Peyer's patch (tissue), 4 donors: ENCODE data around the gene SEZ6. TPM values are rescaled to one million over a fixed set of nuclear protein-coding genes. Genes with fewer than 3 reads are reported as not detected.

Source experiments
- DNase-seq, 3 donors: peaks; one replicate each; pipeline ENCODE4 v3.0.0-alpha.2; 2017 to 2019
- H3K27ac ChIP-seq, 4 donors: fragments of 200-600 bp; sonication (generic); one replicate each; pipeline ENCODE4 v1.5.1; 2016 to 2019
- H3K27me3 ChIP-seq, 2 donors: fragments of 200-600 bp; sonication (generic); one replicate each; pipeline ENCODE4 v1.5.1; 2019
- H3K36me3 ChIP-seq, 3 donors: fragments of 200-600 bp; sonication (generic); one replicate each; pipeline ENCODE4 v1.5.1; 2016 to 2019
- H3K4me1 ChIP-seq, 4 donors: fragments of 200-600 bp; sonication (generic); one replicate each; pipeline ENCODE4 v1.5.1; 2016 to 2019
- H3K4me3 ChIP-seq, 4 donors: fragments of 200-600 bp; sonication (generic); 1 replicate in 3 of 4; 2 replicates in 1 of 4; pipeline ENCODE4 v1.5.1; 2016 to 2019; ENCODE audit warnings: mild to moderate bottlenecking in 1 of 4
- H3K9me3 ChIP-seq, 4 donors: fragments of 200-600 bp; sonication (generic); one replicate each; pipeline ENCODE4 v1.5.1; 2016 to 2019; ENCODE audit warnings: mild to moderate bottlenecking in 1 of 4
- POLR2A ChIP-seq, 2 donors: fragments of 450-650 bp; IDR thresholded peaks; one replicate each; pipeline ENCODE4 v1.5.1; 2017; ENCODE audit warnings: antibody characterized with exemption in 2 of 2, mild to moderate bottlenecking in 2 of 2, moderate library complexity in 2 of 2
- total RNA-seq, 4 donors: library from RNA; depleted of rRNA; stranded (reverse); fragments of >200 nt; gene quantifications; one replicate each; pipeline ENCODE4 v1.1.0, GENCODE V29; 2016
- TF ChIP-seq, protein P1 (sequence below), 6 experiments: fragments of 450-650 bp in 4 of 6; fragments of 200-600 bp in 2 of 6; sonication (generic) in 1 of 6; IDR thresholded peaks; one replicate each; pipeline ENCODE4 v1.5.1; 2017 to 2019; ENCODE audit warnings: antibody characterized with exemption in 6 of 6, mild to moderate bottlenecking in 3 of 6, moderate library complexity in 1 of 6

The SEZ6 gene
- total RNA-seq, 4 donors from 2014 or later: 0.66 to 1.1 TPM; not detected in 2

GRCh38 chr17:28957992-28958355, 47.9 kb downstream of the SEZ6 start:
- H3K36me3 ChIP-seq: no peaks in the 10 kb centered on the region
- H3K27ac ChIP-seq: no peak overlapping the region
- H3K27me3 ChIP-seq: no peaks in the 10 kb centered on the region
- peaks cover 0 to under 1% (median 0%) of the 10 kb centered on the region in 4 donors for H3K4me1 ChIP-seq
- TF ChIP-seq POLR2A (IDR thresholded peaks at IDR 0.05): no peak
- TF ChIP-seq, protein P1, sequence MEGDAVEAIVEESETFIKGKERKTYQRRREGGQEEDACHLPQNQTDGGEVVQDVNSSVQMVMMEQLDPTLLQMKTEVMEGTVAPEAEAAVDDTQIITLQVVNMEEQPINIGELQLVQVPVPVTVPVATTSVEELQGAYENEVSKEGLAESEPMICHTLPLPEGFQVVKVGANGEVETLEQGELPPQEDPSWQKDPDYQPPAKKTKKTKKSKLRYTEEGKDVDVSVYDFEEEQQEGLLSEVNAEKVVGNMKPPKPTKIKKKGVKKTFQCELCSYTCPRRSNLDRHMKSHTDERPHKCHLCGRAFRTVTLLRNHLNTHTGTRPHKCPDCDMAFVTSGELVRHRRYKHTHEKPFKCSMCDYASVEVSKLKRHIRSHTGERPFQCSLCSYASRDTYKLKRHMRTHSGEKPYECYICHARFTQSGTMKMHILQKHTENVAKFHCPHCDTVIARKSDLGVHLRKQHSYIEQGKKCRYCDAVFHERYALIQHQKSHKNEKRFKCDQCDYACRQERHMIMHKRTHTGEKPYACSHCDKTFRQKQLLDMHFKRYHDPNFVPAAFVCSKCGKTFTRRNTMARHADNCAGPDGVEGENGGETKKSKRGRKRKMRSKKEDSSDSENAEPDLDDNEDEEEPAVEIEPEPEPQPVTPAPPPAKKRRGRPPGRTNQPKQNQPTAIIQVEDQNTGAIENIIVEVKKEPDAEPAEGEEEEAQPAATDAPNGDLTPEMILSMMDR (IDR thresholded peaks at IDR 0.05): no peak
- DNase-seq: no peak
- no peaks in the 10 kb centered on the region for H3K9me3 ChIP-seq
- no peak overlapping the region for H3K4me3 ChIP-seq

- H3K9me3 ChIP-seq: no peaks in the 10 kb centered on the region
- TF ChIP-seq, protein P1 (IDR thresholded peaks at IDR 0.05): no peak
- no peak for TF ChIP-seq POLR2A (IDR thresholded peaks at IDR 0.05)
- peaks cover 0 to 5% (median 0%) of the 10 kb centered on the region in 4 donors for H3K4me1 ChIP-seq
- no peak overlapping the region for H3K4me3 ChIP-seq
- DNase-seq: no peak
- no peaks in the 10 kb centered on the region for H3K36me3 ChIP-seq
- H3K27me3 ChIP-seq: no peaks in the 10 kb centered on the region
- H3K27ac ChIP-seq: no peak overlapping the region
Observed at GRCh38 chr17:28957277-28957991, 48.4 kb downstream of the SEZ6 start.

- TF ChIP-seq POLR2A (IDR thresholded peaks at IDR 0.05): no peak
- TF ChIP-seq, protein P1 (IDR thresholded peaks at IDR 0.05): no peak
Observed at GRCh38 chr17:28956861-28957260, 49.0 kb downstream of the SEZ6 start.

DNA sequence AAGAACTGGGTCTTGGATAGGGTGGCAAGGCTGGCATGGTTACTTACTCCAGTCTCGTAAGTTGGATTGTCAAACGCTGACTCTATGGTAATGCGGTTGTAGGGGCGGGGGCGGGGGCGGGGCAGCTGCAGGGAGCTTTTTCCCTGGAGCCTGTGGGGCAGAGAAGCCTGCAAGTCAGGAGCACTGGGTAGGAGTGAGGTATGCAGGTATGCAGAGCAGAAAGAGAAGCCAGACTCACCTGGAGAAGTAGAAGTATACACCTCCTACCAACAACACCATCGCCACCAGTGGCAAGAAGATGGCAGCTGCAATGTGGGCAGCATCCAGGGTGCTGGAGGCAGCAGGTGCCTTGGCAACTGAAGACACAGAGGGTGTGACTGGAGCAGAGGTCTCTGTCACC, 49.7 kb downstream of the SEZ6 start:
- no peak for DNase-seq
- TF ChIP-seq, protein P1 (IDR thresholded peaks at IDR 0.05): no peak
- no peak for TF ChIP-seq POLR2A (IDR thresholded peaks at IDR 0.05)
- no peaks in the 10 kb centered on the region for H3K36me3 ChIP-seq

More at GRCh38 chr17:28956861-28957260, 49.0 kb downstream of the SEZ6 start:
- H3K27ac ChIP-seq: no peak overlapping the region
- H3K9me3 ChIP-seq: no peaks in the 10 kb centered on the region
- H3K27me3 ChIP-seq: no peaks in the 10 kb centered on the region
- H3K4me3 ChIP-seq: no peak overlapping the region
- no peak for DNase-seq
- peaks cover 0 to 5% (median 0%) of the 10 kb centered on the region in 4 donors for H3K4me1 ChIP-seq
- H3K36me3 ChIP-seq: no peaks in the 10 kb centered on the region

DNA sequence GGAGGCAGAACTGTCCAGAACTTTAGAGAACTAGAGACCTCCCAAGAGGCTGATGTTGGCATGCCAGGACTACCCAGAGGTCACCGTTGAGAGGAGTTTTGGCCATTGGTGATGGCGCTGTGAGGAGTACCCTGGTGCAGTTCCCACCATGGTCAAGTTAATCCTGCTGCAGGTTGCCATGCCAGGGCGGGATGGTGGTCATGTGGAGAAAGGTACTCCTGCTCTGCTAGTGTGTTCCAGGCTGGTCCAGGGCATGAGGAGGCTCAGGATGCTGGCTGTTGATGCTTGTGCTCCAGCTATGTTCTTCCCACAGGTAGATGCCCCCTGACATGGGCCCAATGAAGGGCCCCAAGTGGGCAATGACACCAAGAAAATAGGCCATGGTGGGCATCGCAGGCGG, 50.4 kb downstream of the SEZ6 start:
- H3K4me1 ChIP-seq: peaks cover 0 to 5% (median 0%) of the 10 kb centered on the region in 4 donors
- H3K27ac ChIP-seq: no peak overlapping the region
- no peaks in the 10 kb centered on the region for H3K36me3 ChIP-seq
- no peak overlapping the region for H3K4me3 ChIP-seq
- no peak for TF ChIP-seq POLR2A (IDR thresholded peaks at IDR 0.05)
- TF ChIP-seq, protein P1 (IDR thresholded peaks at IDR 0.05): no peak
- H3K27me3 ChIP-seq: no peaks in the 10 kb centered on the region
- H3K9me3 ChIP-seq: no peaks in the 10 kb centered on the region
- DNase-seq: no peak

More for the DNA sequence above, 49.7 kb downstream of the SEZ6 start:
- Histone ChIP-seq H3K4me3 (no peak overlapping the region), H3K4me1 (peaks cover 0 to 5% (median 0%) of the 10 kb centered on the region in 4 donors), H3K27ac (no peak overlapping the region), H3K9me3 (no peaks in the 10 kb centered on the region), H3K27me3 (no peaks in the 10 kb centered on the region)
